HEK293 (cell line): Measurements from ENCODE around the gene DVL1.

Experiments
- BCL11A ChIP-seq: fragments of 450-650 bp; formaldehyde crosslinking; IDR thresholded peaks from 2 replicates; pipeline ENCODE4 v1.5.1; 2016; ENCODE audit warnings: low read depth, missing biosample characterization, missing genetic modification characterization
- KLF9 ChIP-seq: fragments of 450-650 bp; formaldehyde crosslinking; IDR thresholded peaks from 2 replicates; pipeline ENCODE4 v1.5.1; 2016; ENCODE audit warnings: missing biosample characterization, missing genetic modification characterization, low read depth
- ZNF10 ChIP-seq: fragments of 450-650 bp; formaldehyde crosslinking; IDR thresholded peaks from 2 replicates; pipeline ENCODE4 v1.5.1; 2017; ENCODE audit warnings: missing biosample characterization, missing genetic modification characterization
- ZNF175 ChIP-seq: fragments of 450-650 bp; formaldehyde crosslinking; IDR thresholded peaks from 2 replicates; pipeline ENCODE4 v1.5.1; 2016; ENCODE audit warnings: missing biosample characterization, missing genetic modification characterization
- ZNF585B ChIP-seq: fragments of 450-650 bp; formaldehyde crosslinking; IDR thresholded peaks from 2 replicates; pipeline ENCODE4 v1.5.1; 2016; ENCODE audit warnings: missing biosample characterization, missing genetic modification characterization
- ZNF660 ChIP-seq: fragments of 450-650 bp; IDR thresholded peaks from 2 replicates; pipeline ENCODE4 v1.5.1; 2018; ENCODE audit warnings: missing biosample characterization, mild to moderate bottlenecking, missing genetic modification characterization
- ZXDB ChIP-seq: fragments of 450-650 bp; formaldehyde crosslinking; IDR thresholded peaks from 2 replicates; pipeline ENCODE4 v1.5.1; 2016; ENCODE audit warnings: missing biosample characterization, missing genetic modification characterization
- TF ChIP-seq, protein P1 (sequence below): fragments of 450-650 bp; formaldehyde crosslinking; IDR thresholded peaks from 2 replicates; pipeline ENCODE4 v1.5.1; 2016; ENCODE audit warnings: missing biosample characterization, missing genetic modification characterization, low read depth
- TF ChIP-seq, protein P2 (sequence below): fragments of 450-650 bp; formaldehyde crosslinking; IDR thresholded peaks from 2 replicates; pipeline ENCODE4 v1.5.1; 2016; ENCODE audit warnings: missing biosample characterization, missing genetic modification characterization
- TF ChIP-seq, protein P3 (sequence below): fragments of 450-650 bp; formaldehyde crosslinking; IDR thresholded peaks from 2 replicates; pipeline ENCODE4 v1.5.1; 2016; ENCODE audit warnings: missing biosample characterization, missing genetic modification characterization

DNA sequence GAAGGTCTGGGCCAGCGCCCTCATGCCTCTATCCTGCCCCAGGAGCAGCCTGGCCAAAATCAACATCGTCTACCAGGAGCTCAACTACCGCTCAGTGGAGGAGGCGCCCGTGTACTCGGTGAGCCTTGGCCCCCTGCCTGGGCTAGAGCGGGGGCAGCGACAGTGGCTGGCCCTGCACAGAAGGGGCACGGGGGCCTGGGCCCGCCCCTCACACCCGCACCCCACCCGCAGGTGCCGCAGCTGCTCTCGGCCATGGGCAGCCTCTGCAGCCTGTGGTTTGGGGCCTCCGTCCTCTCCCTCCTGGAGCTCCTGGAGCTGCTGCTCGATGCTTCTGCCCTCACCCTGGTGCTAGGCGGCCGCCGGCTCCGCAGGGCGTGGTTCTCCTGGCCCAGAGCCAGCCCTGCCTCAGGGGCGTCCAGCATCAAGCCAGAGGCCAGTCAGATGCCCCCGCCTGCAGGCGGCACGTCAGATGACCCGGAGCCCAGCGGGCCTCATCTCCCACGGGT is 58.1 kb downstream of the DVL1 start:
- no peak for TF ChIP-seq BCL11A (tag by site-specific recombination)
- no peak for TF ChIP-seq ZNF10 (tag by site-specific recombination)
- TF ChIP-seq ZNF175 (tag by site-specific recombination), result no peak
- no peak for TF ChIP-seq ZXDB (tag by site-specific recombination)
- TF ChIP-seq KLF9 (tag by site-specific recombination), result no peak
- TF ChIP-seq, protein P1, sequence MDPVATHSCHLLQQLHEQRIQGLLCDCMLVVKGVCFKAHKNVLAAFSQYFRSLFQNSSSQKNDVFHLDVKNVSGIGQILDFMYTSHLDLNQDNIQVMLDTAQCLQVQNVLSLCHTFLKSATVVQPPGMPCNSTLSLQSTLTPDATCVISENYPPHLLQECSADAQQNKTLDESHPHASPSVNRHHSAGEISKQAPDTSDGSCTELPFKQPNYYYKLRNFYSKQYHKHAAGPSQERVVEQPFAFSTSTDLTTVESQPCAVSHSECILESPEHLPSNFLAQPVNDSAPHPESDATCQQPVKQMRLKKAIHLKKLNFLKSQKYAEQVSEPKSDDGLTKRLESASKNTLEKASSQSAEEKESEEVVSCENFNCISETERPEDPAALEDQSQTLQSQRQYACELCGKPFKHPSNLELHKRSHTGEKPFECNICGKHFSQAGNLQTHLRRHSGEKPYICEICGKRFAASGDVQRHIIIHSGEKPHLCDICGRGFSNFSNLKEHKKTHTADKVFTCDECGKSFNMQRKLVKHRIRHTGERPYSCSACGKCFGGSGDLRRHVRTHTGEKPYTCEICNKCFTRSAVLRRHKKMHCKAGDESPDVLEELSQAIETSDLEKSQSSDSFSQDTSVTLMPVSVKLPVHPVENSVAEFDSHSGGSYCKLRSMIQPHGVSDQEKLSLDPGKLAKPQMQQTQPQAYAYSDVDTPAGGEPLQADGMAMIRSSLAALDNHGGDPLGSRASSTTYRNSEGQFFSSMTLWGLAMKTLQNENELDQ (tag by site-specific recombination), result no peak
- TF ChIP-seq, protein P2, sequence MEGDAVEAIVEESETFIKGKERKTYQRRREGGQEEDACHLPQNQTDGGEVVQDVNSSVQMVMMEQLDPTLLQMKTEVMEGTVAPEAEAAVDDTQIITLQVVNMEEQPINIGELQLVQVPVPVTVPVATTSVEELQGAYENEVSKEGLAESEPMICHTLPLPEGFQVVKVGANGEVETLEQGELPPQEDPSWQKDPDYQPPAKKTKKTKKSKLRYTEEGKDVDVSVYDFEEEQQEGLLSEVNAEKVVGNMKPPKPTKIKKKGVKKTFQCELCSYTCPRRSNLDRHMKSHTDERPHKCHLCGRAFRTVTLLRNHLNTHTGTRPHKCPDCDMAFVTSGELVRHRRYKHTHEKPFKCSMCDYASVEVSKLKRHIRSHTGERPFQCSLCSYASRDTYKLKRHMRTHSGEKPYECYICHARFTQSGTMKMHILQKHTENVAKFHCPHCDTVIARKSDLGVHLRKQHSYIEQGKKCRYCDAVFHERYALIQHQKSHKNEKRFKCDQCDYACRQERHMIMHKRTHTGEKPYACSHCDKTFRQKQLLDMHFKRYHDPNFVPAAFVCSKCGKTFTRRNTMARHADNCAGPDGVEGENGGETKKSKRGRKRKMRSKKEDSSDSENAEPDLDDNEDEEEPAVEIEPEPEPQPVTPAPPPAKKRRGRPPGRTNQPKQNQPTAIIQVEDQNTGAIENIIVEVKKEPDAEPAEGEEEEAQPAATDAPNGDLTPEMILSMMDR (tag by site-specific recombination), result no peak
- TF ChIP-seq, protein P3, sequence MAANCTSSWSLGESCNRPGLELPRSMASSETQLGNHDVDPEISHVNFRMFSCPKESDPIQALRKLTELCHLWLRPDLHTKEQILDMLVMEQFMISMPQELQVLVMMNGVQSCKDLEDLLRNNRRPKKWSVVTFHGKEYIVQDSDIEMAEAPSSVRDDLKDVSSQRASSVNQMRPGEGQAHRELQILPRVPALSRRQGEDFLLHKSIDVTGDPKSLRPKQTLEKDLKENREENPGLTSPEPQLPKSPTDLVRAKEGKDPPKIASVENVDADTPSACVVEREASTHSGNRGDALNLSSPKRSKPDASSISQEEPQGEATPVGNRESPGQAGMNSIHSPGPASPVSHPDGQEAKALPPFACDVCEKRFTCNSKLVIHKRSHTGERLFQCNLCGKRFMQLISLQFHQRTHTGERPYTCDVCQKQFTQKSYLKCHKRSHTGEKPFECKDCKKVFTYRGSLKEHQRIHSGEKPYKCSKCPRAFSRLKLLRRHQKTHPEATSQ (tag by site-specific recombination), result no peak
- TF ChIP-seq ZNF585B, result no peak
- no peak for TF ChIP-seq ZNF660 (tag by site-specific recombination)
